Vagina (tissue), 2 donors: ENCODE results near the gene LHFPL4. TPM values are rescaled to one million over a fixed set of nuclear protein-coding genes. Genes with fewer than 3 reads are reported as not detected.

Source experiments
- DNase-seq, 2 donors: peaks; one replicate each; pipeline ENCODE4 v3.0.0-alpha.2; 2017; ENCODE audit errors: extremely low spot score in 2 of 2
- H3K27ac ChIP-seq: fragments of 200-600 bp; sonication (generic); one replicate; pipeline ENCODE4 v1.5.1; 2019
- H3K27me3 ChIP-seq: fragments of 200-600 bp; sonication (generic); one replicate; pipeline ENCODE4 v1.5.1; 2019
- H3K36me3 ChIP-seq, 2 donors: fragments of 200-600 bp; sonication (generic); one replicate each; pipeline ENCODE4 v1.5.1; 2017 to 2019
- H3K4me1 ChIP-seq: fragments of 200-600 bp; sonication (generic); one replicate; pipeline ENCODE4 v1.5.1; 2019
- H3K4me3 ChIP-seq, 2 donors: fragments of 200-600 bp; sonication (generic); 1 replicate in 1 of 2; 2 replicates in 1 of 2; pipeline ENCODE4 v1.5.1; 2016 to 2019
- H3K9me3 ChIP-seq: fragments of 200-600 bp; sonication (generic); one replicate; pipeline ENCODE4 v1.5.1; 2019
- POLR2A ChIP-seq, 2 donors: fragments of 450-650 bp; IDR thresholded peaks; one replicate each; pipeline ENCODE4 v1.6.1; 2017; ENCODE audit warnings: antibody characterized with exemption in 2 of 2, mild to moderate bottlenecking in 2 of 2, moderate library complexity in 2 of 2
- POLR2AphosphoS5 ChIP-seq, 2 donors: sonication (generic); formaldehyde crosslinking; IDR thresholded peaks; one replicate each; pipeline ENCODE4 v1.9.0; 2017; ENCODE audit warnings: antibody characterized with exemption in 2 of 2, mild to moderate bottlenecking in 2 of 2, low read depth in 1 of 2; ENCODE audit not compliant: insufficient read depth in 1 of 2
- intact Hi-C: fragments of 100-400 bp; cut with DNase I; formaldehyde crosslinking; loops from one replicate; pipeline ENCODE4 v1.15.1; 2023
- total RNA-seq: library from RNA; depleted of rRNA; stranded (reverse); fragments of >200 nt; gene quantifications from one replicate; pipeline ENCODE4 v1.2.3, GENCODE V29; 2016
- TF ChIP-seq, protein P1 (sequence below), 3 experiments: fragments of 450-650 bp in 2 of 3; fragments of 200-600 bp in 1 of 3; sonication (generic) in 1 of 3; IDR thresholded peaks; one replicate each; pipeline ENCODE4 v1.5.1; 2017 to 2019; ENCODE audit warnings: antibody characterized with exemption in 3 of 3, mild to moderate bottlenecking in 2 of 3, moderate library complexity in 2 of 3

LHFPL4 gene
- total RNA-seq, 1 donor from 2014 or later = not detected

DNA sequence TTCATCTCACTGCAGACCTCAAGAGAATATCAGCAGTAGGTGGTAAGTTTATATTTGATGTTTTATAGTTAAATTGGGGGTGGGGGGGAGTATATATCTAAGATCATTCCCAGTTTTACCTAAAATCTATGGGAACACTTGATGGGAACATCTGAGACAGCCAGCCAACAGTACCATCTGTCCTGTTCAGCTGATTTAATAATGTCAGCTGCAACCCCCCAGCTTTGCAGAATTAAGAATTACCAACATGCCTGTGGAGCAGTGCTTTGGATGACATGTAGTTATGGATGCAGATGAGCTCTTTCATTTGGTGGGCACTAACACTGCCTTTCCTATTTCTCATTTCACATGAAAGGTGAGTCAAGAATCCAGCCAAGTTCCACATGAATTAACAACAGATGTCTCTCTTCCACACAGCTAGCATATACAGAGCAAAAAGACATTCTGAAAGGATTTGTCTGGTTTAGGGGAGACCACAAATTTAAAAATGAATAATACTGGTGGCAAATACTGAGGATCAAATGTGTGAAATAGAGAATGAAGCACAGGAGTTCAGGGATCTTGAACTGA, 80.0 kb downstream of the LHFPL4 start:
- Histone ChIP-seq H3K9me3 (no peaks in the 10 kb centered on the region), H3K27me3 (no peaks in the 10 kb centered on the region), H3K4me1 (no peaks in the 10 kb centered on the region), H3K27ac (no peak overlapping the region), H3K4me3 (no peak overlapping the region), H3K36me3 (peaks cover 0 to 85% of the 10 kb centered on the region in 2 donors)
- intact Hi-C loops = no loop called here
- TF ChIP-seq, protein P1, sequence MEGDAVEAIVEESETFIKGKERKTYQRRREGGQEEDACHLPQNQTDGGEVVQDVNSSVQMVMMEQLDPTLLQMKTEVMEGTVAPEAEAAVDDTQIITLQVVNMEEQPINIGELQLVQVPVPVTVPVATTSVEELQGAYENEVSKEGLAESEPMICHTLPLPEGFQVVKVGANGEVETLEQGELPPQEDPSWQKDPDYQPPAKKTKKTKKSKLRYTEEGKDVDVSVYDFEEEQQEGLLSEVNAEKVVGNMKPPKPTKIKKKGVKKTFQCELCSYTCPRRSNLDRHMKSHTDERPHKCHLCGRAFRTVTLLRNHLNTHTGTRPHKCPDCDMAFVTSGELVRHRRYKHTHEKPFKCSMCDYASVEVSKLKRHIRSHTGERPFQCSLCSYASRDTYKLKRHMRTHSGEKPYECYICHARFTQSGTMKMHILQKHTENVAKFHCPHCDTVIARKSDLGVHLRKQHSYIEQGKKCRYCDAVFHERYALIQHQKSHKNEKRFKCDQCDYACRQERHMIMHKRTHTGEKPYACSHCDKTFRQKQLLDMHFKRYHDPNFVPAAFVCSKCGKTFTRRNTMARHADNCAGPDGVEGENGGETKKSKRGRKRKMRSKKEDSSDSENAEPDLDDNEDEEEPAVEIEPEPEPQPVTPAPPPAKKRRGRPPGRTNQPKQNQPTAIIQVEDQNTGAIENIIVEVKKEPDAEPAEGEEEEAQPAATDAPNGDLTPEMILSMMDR (IDR thresholded peaks at IDR 0.05) = no peak
- no peak for DNase-seq

DNA sequence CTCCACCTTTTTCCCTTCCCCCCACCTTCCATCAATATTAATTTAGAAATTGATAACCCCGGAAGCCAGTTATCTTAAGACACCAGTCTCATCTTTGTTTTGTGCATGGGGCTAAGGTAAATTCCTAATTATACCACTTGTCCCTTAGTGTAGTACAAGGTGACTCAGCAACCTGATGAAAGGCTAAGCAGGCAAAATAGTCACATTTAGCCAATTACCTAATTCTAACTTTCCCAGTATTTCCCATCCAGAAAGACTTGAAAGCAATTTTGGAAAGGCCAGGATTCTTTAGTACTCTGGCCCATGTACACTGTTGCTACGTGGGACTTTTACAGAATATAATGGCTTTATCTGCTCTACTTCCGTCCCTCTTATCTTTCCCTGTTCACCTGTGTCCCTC, 83.6 kb downstream of the LHFPL4 start:
- TF ChIP-seq, protein P1 (IDR thresholded peaks at IDR 0.05) = no peak
- TF ChIP-seq POLR2A (IDR thresholded peaks at IDR 0.05) (no peak), POLR2AphosphoS5 (IDR thresholded peaks at IDR 0.05; ENCODE audit: insufficient read depth in 1 of 2, low read depth in 1 of 2) (no peak)
- no peaks in the 10 kb centered on the region for H3K4me1 ChIP-seq
- H3K36me3 ChIP-seq = peaks cover 0 to 79% of the 10 kb centered on the region in 2 donors
- no peak overlapping the region for H3K4me3 ChIP-seq
- intact Hi-C loops = no loop called here
- H3K27me3 ChIP-seq = no peaks in the 10 kb centered on the region
- no peak for DNase-seq
- no peak overlapping the region for H3K27ac ChIP-seq
- no peaks in the 10 kb centered on the region for H3K9me3 ChIP-seq

DNA sequence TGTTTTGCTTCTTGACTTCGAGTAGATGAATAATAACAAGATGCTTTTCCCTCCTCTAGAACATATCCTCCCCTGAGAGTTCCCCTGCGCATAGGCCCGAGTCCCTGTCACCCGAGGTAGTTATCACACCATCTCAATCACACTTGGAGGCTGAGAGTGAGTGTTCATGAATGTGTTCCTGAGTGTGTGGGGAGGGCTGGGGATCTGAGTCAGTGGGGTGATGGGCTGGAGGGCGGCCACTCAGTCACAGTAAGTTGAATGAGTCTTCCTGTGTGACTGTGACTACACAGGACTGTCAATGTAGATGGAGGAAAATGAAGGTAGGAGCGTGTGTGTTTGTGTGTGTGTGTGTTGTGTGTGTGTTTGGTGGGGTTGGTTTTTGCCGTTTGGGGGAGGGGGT, 85.2 kb downstream of the LHFPL4 start:
- Histone ChIP-seq H3K4me1 (no peaks in the 10 kb centered on the region), H3K9me3 (no peaks in the 10 kb centered on the region), H3K36me3 (peaks cover 0 to 78% of the 10 kb centered on the region in 2 donors), H3K4me3 (no peak overlapping the region), H3K27ac (no peak overlapping the region), H3K27me3 (no peaks in the 10 kb centered on the region)
- intact Hi-C loops = no loop called here
- DNase-seq = no peak
- TF ChIP-seq, protein P1 (IDR thresholded peaks at IDR 0.05) = no peak
- no peak for TF ChIP-seq POLR2AphosphoS5 (IDR thresholded peaks at IDR 0.05; ENCODE audit: insufficient read depth in 1 of 2, low read depth in 1 of 2)
- TF ChIP-seq POLR2A (IDR thresholded peaks at IDR 0.05) = no peak

DNA sequence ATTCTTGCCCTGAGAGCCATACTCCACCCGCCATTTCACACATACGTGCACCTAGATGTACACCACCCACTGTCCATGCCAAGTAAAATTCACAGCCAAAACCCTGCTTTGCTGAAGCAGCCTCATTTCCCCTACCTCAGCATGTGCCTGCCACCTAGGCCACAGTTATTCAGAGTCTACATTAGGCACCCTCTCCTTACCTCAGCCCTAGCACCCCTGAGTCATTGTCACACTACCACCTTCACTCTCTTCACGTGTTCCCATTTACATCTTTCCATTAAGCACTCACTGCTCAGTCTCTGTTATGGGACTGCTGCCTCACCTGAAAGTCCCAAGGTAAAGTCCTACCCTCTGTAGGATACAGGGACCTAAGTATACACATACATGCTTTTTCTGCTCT, 86.2 kb downstream of the LHFPL4 start:
- H3K9me3 ChIP-seq = no peaks in the 10 kb centered on the region
- no peaks in the 10 kb centered on the region for H3K27me3 ChIP-seq
- no peak overlapping the region for H3K4me3 ChIP-seq
- no peak overlapping the region for H3K27ac ChIP-seq
- no peaks in the 10 kb centered on the region for H3K4me1 ChIP-seq
- DNase-seq = no peak
- peaks cover 0 to 76% of the 10 kb centered on the region in 2 donors for H3K36me3 ChIP-seq
- intact Hi-C loops = no loop called here
- TF ChIP-seq, protein P1 (IDR thresholded peaks at IDR 0.05) = no peak
- TF ChIP-seq POLR2A (IDR thresholded peaks at IDR 0.05) (no peak), POLR2AphosphoS5 (IDR thresholded peaks at IDR 0.05; ENCODE audit: insufficient read depth in 1 of 2, low read depth in 1 of 2) (no peak)

DNA sequence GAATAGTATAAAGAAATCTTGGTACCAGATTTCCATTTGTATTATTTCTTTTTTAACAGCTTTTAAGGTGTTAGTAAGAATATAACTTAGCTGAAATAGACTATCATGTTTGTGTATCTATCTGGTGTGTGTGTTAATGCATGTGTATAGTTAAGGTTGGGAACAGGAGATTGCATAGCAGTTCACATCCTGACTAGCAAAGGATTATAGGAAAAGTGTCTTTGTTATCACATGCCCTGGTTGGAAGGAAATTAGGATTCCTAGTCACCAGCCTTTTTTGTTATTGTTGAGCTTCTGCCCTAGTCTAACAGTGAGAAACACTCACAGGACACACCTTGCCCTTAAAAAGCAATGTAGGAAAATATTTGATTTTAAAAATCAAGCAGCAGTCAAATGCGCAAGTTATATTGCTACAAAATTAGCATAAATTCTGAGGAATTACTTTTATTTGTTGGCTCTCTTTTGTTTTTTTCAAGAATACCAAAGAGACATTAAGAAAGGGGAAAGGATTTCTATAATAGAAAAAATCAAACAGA, 98.0 kb downstream of the LHFPL4 start:
- intact Hi-C loops = no loop called here
- TF ChIP-seq POLR2A (IDR thresholded peaks at IDR 0.05) = no peak
- TF ChIP-seq, protein P1 (IDR thresholded peaks at IDR 0.05) = no peak
- TF ChIP-seq POLR2AphosphoS5 (IDR thresholded peaks at IDR 0.05; ENCODE audit: insufficient read depth in 1 of 2, low read depth in 1 of 2) = no peak
- no peak overlapping the region for H3K27ac ChIP-seq
- no peak overlapping the region for H3K4me3 ChIP-seq
- DNase-seq = no peak
- peaks cover 0 to 72% of the 10 kb centered on the region in 2 donors for H3K36me3 ChIP-seq
- H3K4me1 ChIP-seq = no peaks in the 10 kb centered on the region
- H3K27me3 ChIP-seq = no peaks in the 10 kb centered on the region
- no peaks in the 10 kb centered on the region for H3K9me3 ChIP-seq
